GM19324 (cell line): ENCODE results near the gene VPS33B.
"Not testable (repeated sequence)": the region's sequence is repeated elsewhere in the genome, so short reads cannot be mapped to it uniquely, and the experiment has no call there.

Experiments
- ATAC-seq: cut with Tn5 transposase; IDR thresholded peaks from one replicate; pipeline ENCODE4 v1.9.1; 2021; ENCODE audit warnings: mild to moderate bottlenecking, moderate library complexity; ENCODE audit not compliant: unreplicated experiment, low FRiP score

VPS33B gene

DNA sequence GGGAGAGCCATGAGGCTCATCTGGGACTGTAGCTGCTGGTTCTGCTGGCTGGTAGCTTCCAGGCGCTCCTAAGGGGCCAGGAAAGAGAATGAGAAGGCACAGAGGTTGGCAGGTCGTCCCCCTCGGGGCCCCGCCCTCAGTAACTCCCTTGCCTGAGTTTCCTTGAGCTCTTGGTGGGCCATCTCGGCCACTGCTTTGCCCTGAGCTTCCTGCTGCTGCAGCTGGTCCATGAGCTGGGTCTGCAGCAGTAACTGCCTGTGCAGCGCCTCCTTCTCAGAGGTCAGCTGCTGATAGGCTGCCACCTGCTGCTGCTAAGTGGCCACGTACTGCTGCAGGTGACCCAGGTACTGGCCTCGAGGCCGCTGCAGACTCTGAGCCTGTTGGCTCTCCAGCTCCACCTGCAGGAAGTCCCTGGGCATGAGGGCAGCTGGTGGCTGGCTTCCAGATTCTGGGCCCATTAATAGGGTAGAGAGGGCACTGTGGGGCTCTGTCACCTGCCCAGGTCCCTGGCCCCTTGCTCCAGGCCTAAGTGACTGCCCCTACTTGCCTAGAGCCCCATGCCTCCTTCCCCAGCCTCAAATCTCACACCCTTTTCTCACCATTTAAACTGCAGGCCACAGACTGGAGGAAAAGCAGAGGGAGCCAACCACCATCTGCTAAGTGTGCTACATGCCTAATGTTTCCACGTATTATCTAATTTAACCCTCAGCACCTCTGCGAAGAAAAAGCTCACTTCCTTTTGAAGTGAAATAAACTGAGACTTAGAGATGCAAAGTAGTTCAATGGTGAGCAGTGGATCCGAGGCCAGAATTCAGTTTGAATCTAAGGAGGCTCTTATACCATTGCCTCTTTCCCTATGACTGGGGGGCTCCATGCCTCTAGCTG lies 10.8 kb upstream of the VPS33B start:
- ATAC-seq: no peak

DNA sequence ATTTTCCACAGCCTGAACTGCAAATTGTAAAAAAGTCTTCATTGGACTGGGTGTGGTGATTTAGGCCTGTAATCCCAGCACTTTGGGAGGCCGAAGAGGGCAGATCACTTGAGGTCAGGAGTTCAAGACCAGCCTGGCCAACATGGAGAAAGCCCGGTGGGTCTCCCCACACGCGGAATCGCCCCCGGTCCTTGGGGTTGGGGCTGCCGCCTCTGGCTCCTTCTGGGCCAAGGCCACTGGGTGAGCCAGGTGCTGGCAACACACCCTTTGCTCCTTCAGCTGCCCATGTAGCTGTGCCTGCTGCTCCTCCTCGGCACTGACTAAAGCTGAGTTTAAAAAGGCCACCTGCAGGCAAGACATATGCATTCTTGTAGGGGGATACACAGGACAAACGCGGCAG lies 9.4 kb upstream of the VPS33B start:
- ATAC-seq: no peak

DNA sequence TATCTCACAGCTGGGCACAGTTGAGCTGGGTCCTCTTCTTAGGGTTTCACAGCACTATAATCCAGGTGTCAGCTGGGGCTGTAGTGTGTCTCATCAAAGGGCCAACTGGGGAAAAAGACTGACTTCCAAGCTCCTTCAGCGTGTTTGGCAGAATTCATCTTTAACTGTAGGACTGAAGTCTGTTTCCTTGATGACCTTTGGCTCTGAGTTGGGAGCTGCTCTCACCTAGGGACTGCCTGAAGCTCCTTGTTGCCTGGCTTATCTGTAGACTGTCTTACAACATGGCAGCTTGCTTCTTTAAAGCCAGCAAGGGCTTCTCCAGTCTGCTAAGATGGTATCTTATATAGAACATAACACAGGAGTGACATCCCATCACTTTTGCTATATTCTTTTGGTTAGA lies 5.3 kb upstream of the VPS33B start:
- no peak for ATAC-seq

DNA sequence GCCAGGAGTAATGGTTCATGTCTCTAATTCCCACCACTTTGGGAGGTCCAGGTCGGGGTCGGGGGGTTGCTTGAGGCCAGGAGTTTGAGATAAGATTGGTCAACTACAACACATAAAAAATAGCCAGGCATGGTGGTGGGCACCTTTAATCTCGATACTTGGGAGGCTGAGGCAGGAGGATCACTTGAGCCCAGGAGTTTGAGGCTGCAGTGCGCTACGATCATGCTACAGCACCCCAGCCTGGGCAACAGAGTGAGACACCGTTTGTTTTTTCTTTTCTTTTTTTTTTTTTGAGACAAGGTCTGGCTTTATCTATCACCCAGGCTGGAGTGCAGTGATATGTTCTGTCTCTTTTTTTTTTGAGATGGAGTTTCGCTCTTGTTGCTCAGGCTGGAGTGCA lies 1.3 kb upstream of the VPS33B start:
- ATAC-seq: no peak

DNA sequence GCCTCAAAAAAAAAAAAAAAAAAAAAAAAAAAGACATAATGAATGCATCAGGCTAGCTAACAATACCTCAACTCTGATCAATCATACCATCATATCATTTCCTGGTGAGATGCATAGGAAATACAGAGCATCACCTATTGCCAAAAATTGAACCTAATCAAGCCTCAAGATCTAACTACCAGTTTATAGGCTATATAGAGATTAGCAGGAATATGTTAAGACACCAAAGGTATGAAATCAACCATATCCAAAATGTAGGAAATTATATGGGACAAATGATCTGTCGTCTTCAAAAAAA lies 387 bp upstream of the VPS33B start:
- ATAC-seq: no peak

DNA sequence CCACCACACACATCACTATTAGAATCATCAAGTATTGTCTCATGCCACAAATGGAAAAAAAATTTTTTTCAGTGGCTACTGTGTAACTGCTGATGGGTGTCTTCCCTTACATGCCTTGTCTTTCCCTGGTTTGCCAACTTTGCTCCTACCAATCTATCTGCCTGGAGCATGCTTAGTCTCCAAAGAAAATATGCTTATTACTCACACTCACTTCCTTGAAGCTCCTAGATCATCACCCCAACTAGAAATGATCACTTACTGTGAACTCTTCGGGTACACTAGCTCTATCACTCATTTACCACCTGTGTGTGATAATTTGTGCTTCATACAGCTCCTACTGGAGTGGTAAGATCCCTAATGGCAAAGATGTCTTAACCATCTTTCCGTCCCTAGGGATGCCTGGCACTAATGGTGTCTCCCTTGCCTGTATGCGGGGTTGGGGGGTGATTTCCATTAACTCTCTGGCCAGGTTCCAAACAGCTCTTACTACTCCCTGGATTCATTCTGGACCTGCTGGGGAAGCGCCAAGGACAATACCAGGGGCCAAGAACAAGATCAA lies 799 bp downstream of the VPS33B start:
- ATAC-seq: no peak

DNA sequence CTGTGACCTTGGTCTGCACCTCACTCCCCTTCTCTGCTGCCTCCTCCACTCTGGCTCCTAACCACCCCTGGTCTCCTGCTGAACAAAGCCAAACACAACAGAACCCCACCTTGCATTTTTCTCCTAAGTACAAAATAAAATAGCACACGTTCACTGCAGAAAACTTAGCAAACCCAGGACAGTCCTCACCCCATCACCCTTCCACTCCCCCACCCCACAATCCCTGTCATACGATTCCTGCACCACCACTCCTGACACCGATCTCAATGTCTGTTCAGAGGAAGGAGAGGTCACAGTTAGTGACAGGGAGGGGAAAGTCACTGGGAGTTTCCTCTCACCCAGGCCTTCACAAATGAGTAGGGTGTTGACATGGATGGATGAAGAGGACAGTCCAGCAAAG lies 4.2 kb downstream of the VPS33B start:
- ATAC-seq: no peak

DNA sequence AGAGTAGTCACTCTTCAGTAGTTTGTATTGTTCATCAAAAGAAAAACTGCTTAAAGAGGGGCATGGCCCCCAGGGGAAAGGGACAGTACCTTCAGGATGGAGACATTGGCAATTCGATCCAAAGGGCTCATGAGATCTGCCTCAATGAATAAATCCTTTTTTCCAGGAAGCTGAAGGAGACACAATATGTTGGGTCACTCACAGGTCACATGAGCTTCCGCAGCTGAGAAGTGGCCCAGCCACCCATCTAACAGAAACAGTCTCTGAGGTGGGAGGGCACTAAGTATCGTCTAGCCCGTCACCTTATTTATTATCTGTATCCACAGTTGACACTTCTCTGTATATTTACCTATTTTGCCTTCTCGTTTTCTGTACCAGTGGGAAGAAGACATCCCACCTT lies 4.7 kb downstream of the VPS33B start:
- no peak for ATAC-seq

DNA sequence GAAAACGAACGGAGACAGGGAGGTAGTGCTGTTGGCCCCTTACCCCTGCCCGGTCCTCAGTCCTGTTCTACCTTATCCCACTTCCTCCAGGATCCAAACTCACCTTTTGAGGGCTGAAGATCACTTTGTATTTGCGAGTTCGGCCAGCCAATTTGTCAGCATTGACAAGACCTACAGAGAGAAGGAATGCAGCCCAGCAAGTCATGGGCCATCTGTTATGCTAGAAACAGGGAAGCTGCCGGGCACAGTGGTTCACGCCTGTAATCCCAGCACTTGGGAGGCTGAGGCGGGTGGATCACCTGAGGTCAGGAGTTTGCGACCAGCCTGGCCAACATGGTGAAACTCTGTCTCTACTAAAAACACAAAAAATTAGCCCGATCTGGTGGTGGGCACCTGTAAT lies 8.7 kb downstream of the VPS33B start:
- not testable (repeated sequence) for ATAC-seq

DNA sequence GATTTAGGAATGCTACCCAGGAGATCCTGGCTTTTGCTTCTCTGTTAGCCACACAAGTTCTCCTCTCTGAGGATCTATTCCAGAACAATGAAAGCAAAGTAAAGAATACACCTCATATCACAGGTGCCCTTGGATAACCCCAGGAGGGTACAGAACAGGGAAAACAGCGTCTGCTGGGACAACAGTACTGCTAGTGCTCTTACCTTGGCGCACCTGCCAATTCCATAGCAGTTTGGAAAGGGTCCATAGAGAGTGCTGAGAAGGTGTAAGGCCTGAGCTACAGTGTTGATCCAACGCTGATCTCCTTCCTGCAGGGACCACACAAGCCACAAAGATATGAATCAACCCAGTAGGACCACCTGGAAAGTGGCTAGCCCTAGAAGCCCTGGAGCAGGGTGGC lies 15.1 kb downstream of the VPS33B start:
- ATAC-seq: no peak

DNA sequence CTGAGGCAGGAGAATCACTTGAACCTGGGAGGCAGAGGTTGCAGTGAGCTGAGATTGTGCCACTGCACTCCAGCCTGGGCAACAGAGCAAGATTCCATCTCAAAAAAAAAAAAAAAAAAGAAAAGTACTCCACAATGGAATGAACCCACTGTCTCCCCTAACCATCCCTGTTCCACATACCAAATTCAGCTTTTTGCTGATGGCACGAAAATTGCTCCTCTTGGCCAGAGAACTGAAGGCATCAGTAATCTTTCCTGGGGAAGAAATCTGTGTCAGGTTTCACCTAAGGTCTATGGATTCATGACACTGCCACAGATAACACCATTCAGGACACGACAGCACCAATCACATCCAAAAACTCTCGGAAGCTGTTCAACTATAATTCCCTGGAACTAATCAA lies 21.2 kb downstream of the VPS33B start:
- ATAC-seq: no peak

DNA sequence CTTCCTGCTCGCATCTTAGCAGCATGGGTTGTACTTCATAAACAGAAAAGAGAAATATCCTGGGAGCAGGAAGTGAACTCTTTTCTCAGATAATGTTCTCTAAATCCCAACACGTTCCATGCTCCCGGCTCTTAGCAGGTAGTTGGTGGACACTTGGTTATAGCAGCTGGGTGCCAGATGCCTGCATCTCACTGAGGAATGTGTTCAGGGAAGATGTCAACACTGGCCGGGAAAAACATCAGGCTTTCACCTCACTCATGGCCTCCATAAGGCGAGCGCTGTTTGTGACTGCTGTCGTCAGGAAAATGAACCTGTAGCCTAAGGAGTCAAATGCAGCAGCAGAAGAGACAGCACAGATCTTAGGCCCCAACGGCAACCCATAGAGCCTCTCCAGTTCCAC lies 23.7 kb downstream of the VPS33B start:
- no peak for ATAC-seq

DNA sequence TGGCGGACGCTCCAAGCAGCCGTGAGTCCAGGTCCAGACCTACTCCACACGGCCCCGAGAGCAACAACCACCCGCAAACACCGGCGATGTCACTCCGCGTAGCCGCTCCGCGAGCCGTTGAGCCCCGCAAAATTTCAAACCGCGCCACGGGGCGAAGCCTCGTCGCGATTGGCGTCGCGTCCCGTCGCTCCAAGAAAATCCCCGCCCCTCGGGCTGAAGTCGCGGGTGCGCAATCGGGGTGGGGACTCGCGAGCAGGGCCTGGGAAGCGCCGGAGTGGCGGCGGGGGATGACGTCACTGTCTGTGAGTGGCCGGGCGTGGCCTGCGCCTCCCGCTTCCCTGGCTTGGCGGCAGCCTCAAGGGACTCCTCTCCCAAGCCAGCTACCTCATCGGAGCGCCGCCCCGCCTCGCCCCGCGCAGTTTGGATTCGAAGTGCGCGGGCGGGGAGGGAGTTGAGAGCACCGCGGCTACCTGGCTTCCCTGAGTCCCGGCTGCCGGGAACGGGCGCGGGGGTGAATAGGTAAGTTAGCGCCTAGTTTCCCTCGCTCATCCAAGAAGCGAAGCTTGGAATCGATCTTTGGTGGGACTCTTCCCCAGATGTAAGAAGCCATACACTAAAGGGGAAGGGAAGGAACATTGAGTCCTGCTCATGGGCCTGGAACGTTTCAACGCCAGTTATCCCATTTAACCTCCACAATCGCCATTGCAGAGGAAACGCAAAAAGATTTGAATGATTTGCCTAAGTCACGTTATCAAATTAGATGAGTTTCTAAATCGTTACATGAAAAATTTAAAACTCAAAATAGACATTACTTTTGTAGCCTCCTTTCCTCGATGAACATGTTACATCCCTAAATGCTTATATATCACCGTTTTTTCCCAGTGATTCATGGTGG lies 27.7 kb downstream of the VPS33B start, which contains the start of gene PRC1:
TSS of gene PRC1 (minus strand) at position 119 of the 895 bp plus-strand sequence. CDS start at position 1, 118 bp downstream.
- ATAC-seq: peak; percentile 94

DNA sequence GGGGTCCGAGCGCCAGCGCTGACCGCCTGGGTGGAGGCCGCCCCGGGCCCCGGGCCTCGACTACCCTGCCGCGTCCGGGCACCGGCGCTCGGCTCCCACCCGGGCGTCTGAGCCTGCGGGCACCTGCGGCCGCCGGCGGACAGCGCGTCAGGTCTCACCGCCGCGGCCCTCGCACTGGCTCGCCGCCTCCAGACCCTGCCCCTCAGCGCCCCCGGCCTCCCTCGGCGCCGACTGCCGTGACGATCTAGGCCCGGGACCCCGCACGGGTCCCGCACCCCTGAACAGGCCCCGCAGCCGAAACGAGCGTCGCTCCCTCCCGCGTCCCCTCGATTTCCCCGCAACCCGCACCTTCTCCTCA lies 28.4 kb downstream of the VPS33B start:
- peak; percentile 20 for ATAC-seq

DNA sequence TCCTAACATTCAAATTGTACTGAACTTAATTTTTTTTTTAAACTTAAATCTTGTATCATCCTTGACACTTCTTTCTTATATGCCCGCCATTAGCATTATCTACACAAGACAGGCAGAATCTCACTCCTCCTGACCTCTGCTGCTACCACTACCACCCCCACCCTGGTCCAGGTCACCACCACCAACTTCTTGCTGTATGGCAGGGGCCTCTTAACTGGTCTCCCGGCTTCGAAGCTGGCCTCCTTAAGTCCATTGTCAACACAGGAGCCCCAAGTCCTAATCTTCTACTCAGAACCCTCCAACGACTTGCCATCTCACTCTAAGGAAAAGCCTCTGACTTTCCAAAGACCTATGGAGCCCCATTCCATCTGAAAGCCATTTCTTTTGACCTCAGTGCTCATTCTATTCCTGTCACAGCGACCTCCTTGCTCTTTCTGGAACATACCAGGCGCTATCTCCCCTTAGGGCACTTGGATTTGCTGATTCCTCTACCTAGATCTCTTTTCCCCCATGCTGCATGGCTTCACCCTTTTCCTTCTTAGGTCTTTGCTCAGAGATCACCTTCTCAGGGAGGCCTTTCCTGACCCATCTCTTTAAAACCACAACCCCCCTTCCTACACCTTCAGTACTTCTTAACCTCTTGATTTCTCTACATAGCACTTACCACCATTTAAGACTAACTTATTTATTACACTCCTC lies 30.7 kb downstream of the VPS33B start:
- ATAC-seq: no peak

DNA sequence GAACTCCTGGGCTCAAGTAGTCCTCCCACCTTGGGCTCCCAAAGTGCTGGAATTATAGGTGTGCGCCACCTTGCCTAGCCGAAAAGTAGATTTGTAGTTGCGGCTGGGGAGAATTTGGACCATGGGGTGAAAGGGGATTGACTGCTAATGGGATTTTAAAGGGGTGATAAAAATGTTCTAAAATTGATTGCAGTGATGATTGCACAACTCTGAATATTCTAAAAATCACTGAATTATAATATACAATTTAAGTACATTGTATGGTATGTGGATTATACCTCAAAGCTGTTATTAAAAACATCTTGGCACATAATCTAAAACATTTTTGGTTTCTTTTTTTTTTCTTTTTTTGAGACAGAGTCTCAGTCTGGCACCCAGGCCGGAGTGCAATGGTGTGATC lies 31.9 kb downstream of the VPS33B start:
- no peak for ATAC-seq

DNA sequence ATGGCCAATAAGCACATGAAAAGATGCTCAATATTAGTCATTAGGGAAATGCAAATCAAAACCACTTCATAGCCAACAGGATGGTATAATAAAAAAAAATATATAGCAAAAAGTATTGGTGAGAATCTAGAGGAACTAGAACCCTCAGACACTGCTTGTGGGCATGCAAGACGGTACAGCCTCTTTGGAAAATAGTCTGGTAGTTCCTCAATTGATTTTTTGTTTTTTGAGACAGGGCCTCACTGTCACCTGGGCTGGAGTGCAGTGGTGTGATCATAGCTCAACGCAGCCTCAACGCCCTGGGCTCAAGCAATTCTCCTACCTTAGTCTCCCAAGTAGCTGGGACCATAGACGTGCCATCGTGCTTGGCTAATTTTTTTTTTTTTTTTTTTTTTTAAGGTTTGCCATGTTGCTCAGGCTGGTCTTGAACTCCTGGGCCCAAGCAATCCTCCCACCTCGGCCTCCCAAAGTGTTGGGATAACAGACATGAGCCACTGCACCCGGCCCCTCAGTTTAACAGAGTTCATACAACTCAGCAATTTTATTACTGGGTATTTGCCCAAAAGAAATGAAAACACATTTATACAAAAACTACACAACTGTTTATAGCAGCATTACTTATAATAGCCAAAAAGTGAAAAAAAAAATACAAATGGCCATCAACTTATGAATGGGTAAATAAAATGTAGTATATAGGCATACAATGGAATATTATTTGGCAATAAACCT lies 33.2 kb downstream of the VPS33B start:
- no peak for ATAC-seq

DNA sequence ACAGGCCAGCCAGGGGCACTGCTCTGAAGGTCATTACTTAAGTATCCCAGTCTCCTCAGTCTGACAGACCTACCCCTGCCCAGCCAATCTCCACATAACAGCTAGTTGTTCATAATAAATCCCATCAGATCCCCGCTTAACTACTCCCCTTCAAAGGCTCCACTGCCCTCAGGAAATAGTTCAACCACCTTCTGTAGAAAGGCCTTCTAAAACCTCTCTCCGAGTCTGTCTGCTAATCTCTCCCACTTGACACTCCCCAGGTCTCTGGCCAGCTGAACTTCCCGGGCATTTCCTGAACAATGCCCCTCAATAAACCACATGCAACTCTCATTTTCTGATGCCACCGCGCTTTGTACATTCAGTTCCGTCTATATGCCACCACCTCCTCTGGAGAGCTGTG lies 34.1 kb downstream of the VPS33B start:
- no peak for ATAC-seq

DNA sequence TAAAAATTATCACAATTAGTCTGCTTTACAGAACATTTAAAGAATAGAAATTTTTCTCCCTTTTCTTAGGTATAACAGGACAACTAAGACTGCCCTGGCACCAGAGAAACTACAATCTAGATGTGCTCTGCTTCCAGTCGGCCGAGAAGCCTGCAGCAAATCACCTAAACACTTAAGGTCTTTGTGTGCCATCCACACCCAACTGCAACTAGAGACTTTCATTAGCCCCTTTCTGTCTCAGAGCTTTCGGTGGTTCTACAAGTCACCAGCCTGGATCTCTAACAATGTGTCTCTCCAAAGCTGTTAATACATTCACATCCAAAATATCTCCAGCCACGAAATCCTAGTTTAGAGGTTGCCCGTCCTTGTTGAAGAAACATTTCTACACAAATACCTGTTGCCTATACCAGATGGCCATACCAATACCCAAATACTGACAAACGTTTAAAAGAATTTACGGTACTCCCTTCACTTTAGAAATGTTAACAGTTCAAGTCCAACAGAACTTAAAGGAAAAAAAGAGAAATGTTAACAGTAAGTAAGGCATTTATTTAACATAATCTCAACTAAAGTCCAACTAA lies 34.7 kb downstream of the VPS33B start:
- ATAC-seq: no peak
